HG03045 (cell line): ENCODE results near the gene PTMA.
"Not testable (repeated sequence)": the region's sequence is repeated elsewhere in the genome, so short reads cannot be mapped to it uniquely, and the experiment has no call there.

Experiments
- ATAC-seq: cut with Tn5 transposase; IDR thresholded peaks from one replicate; pipeline ENCODE4 v1.9.1; 2021; ENCODE audit warnings: mild to moderate bottlenecking, moderate library complexity; ENCODE audit not compliant: unreplicated experiment

PTMA gene, protein sequence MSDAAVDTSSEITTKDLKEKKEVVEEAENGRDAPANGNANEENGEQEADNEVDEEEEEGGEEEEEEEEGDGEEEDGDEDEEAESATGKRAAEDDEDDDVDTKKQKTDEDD

DNA sequence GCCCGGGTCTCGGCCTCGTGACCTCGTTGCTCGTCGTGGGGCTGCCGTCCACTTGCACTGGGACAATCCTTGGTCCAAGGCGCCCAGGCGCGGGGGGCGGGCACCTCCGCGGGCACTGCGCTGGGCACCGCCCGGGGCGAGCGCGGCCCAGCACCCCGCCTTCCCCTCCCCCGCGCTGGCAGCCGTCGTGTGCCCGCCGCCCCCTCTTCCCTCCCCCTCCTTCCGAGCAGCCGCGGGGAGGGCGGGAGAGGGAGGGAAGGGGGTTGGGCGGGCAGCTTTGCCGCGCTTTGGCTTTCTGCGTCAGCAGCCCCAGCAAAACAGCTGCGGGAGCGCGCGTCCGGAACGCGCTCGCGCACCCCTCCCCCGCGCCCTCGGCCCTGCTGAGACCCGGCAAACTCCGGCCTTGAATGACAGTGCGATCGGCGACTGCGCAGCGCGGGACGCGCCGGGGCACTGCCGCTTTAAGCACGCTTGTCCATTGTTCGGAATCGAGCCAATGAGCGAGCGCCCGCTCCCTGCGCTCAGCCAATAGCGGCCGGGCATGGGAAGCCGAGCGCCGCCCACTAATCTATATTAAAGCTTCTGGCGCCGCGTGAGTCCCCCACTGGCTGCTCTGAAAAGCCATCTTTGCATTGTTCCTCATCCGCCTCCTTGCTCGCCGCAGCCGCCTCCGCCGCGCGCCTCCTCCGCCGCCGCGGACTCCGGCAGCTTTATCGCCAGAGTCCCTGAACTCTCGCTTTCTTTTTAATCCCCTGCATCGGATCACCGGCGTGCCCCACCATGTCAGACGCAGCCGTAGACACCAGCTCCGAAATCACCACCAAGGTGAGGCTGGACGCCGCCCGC is at the start of gene PTMA:
Gene PTMA (plus strand): TSS at position 599 of the 846 bp plus-strand sequence. CDS start 182 bp downstream, at position 781.
- ATAC-seq: peak; percentile 53

DNA sequence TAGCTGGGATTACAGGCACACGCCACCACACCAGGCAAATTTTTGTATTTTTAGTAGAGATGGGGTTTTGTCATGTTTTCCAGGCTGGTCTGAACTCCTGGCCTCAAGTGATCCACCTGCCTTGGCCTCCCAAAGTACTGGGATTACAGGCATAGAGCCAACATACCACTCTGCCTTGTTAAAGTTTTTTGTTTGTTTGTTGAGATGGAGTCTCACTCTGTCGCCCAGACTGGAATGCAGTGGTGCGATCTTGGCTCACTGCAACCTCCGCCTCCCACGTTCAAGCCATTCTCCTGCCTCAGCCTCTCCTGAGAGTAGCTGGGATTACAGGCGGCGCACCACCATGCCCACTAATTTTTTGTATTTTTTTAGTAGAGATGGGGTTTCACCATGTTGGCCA is 48.3 kb upstream of the PTMA start:
- not testable (repeated sequence) for ATAC-seq

DNA sequence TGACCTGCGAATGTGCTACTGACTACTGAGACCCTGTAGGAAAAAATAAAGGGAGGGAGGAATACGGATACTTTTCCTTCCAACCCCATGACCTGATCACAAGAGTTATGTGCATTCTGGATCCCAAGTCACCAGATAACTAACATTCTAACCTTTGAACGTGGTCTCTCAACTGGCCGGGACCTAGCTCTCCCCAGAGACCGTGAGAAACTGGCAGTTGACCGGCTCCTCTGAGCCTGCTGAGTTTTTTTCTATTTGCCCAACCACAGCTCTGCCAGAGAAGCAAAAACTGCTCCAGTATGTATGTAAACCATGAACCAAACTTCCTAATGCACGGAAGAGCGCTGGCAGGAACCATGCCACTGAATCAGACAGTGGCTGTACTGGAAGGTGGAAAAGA is 47.5 kb upstream of the PTMA start:
- ATAC-seq: no peak

DNA sequence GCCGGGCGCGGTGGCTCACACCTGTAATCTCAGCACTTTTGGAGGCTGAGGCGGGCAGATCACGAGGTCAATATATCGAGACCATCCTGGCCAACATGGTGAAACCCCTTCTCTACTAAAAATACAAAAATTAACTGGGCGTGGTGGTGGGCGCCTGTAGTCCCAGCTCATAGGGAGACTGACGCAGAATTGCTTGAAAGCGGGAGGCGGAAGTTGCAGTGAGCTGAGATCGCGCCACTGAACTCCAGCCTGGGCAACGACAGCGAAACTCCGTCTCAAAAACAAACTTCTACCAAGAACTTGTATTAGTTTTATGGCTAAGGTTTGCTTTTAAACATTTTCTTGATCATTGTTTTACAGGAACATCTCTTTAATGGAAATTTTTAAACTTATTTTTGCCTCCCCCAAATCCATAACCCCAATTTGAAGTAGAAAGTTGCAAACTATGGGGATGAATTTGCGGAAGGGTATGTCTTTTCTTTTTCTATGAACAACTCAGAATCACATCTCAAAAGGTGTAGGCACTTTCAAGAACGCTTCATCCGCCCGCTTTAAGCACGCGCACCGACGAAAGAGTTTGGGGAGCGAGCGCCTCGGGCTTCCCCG is 46.8 kb upstream of the PTMA start:
- no peak for ATAC-seq

DNA sequence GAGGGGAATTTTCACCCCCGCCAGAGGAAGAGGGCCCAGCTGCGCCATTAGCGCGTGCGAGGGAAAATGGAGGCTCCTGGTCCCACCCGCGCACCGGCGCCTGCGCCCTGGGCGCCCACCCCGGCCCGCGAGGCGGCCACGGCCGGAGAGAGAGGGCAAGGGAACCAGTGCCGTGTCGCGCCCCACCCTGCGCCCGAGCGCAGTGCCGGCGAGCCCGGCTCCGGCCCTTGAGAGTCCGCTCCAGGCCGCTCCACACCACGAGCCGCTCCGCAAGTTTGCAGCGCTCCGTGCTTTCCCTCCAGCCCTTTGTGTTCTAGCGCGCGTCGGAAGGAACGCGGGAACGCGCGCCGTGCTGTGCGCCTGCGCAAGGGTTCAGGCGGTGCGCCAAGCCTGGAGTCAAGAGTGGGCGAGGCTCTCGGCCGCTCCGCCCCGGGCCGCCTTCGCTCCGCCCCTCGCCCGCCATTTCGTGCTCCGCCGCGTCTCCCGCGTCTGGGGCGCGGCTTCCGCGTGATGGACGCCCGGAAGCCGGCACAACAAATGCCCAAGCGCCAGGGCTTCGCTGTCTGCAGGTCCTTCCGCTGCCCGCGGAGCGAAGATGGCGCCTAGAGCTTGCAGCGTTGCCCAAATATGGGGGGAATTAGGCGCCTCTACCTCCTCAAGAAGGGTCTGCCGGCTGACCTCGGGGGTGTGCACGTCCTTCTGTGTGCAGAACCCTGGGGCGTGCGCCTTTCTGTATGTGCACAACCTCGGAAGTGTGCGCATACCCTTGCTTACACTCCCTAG is 46.1 kb upstream of the PTMA start:
- ATAC-seq: peak; percentile 70

DNA sequence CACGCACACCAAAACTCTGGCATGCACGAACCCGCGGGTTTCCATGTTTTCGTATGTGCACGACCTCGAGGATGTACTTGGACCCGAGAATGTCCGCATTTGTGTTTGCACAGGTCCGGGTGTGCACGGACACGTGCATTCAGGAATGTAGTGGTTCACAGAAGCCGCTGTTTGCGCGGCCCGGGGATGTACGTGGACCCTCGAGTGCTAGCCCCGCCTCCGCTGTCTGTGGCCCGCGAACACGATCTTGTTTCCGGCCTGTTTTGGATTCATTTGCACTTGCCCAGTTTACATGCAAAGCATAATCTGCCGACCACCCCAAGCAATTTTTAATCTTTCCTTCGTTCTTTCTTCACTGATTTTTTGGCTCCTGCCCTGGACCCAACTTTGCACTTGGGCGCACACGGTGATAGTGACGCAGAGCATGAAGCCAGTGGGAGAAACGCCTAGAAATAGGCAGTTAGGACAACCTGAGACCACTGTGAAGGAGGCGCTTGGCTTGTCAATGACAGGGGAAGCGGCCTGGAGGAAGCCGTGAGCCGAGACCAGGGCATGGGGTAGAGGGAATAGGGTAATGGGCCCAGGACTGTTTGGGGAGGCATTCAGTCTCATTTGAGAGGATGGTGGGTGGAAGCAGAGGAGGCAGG is 45.4 kb upstream of the PTMA start:
- no peak for ATAC-seq

DNA sequence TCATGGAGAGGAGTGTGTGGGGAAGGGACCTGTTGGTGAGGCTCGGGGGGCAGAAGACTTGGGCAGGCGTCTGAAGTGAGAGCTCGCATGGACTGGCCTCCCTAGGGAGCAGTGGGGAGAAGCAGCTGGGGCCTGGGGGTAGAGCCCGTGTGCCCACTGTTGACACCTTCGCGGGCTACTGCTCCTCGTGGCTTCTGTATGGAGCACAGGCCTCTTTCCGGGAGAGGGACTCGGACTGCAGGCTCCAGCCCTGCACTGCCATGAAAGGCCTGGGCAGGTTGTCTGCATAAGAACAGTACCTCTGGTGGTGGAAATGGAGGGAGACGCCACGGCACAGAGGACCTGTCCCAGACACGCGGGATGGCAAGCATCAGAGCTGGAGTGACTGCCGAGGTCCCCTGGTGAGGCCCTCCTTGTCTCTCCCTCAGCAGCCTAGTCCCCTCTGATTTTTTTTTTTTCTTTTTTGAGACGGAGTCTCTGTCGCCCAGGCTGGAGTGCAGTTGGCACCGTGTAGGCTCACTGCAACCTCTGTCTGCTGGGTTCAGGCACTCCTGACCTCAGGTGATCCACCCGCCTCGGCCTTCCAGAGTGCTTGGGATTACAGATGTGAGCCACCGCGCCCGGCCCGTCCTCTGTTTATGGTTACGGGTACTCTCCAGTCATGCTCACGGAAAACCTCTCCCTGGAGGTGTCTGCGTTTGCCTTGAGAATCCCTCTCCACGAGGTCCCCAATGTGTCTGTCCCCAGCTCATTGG is 44.7 kb upstream of the PTMA start:
- ATAC-seq: no peak

DNA sequence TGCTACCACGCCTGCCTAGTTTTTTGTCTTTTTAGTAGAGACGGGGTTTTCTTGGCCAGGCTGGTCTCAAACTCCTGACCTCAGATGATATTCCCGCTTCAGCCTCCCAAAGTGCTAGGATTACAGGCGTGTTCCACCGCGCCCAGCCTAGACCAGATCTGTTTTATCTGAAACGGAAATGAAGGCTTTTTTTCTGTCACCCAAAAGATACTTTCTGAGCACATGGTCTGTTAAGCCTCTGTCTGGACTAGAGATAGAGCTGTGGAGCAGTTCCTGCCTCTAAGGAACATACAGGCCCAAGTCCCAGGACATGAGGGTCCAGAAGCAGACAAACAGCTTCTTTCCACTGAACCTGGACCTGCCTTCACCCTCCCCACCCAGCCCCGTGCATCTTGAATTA is 43.6 kb upstream of the PTMA start:
- ATAC-seq: no peak

DNA sequence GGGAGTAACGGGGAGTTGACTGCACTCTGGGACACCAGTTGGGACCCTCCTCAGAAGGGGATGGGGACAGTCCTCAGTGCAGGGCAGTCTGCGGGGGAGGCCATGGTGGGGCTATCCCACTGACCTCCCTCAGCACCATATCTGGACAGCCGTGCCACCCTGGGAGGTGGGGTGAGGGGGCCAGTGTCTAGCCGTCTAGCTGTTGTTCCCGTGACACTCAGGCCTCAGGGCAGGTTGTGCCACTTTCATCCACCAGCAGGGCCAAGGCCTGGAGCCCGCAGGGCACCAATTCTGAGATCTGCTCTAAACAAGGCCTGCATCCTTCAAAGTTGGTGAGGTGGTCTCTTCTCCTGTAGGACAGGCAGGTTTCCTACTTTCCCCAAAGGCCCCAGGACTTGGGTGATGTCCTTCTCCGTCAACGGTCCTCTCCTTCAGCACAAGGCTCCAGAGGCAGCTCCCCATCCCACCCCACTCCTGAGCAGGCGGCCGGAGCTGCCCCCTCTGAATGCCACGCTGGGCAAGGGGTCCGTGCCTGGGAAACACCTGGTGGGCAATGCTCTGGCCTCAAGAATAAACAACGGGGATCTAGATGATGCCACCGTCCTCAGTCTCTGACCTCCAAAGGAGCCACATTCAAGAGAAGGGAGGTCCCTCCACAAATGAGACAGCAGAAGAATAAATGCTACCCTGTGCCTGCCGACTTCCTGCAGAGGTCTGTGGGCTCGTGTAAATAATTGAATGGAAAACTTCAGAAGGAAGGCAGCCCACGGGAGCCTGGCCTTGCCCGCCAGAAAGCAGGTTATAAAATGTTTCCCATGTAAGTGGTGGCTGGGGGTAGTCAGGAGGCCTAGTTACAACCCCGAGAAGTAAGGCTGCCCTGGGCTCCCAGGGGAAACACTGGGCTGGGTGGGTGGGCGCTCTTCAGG is 42.8 kb upstream of the PTMA start:
- no peak for ATAC-seq

DNA sequence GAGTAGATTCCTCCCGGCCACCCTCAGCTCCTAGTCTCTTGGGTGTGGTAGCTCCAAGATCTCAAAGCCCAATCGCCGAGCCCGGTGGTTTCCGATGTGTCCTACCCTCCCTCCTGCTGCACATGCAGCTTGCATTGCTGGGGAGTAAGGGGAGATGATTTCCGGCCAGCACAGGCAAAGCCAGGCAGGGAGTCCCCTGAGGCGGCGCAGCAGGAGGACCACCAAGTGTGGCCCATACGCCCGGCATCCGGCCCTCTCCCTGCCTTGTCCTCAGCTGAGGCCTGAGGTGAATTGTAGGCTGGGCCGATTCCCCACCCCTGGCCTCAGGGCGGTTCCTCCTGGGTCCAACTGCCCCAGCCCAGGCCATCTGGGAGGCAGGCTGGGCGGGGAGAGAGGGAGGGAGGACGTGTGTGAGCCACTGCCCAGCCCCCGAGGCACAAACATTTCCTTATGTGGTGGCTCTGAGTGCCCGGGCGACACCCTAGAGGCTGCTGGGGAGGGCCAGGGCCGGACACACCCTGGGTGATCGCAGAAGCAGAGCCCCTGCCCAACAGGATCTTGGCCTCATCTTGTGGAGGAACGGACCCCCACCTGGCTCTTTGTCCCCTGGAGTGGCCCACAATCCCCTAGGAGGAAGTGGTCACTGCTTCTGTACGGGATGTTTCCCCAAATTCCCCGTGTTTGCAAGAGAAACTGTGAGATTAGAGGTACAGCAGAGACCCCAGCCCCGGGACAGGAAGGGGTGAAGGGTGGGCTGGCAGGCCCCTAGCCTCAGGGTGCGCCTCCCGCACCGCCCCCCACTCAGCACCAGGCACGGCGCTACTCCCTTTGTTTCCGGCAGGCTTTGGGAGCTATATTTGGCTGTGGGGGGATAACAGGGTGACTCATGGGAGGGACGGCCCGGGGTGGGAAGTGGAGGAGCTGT is 41.9 kb upstream of the PTMA start:
- ATAC-seq: peak; percentile 45

DNA sequence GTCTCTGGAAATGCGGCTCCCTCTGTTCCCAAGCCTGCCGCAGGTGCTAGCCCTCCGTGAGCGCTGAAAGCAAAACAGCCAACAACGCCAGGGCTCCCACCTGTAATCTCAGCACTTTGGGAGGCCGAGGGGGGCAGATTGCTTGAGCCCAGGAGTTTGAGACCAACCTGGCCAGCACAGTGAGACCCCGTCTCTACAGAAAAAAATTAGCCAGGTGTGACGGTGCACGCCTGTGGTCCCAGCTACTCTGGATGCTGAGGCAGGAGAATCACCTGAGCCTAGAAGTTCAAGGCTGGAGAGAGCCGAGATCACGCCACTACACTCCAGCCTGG is 41.3 kb upstream of the PTMA start:
- no peak for ATAC-seq

DNA sequence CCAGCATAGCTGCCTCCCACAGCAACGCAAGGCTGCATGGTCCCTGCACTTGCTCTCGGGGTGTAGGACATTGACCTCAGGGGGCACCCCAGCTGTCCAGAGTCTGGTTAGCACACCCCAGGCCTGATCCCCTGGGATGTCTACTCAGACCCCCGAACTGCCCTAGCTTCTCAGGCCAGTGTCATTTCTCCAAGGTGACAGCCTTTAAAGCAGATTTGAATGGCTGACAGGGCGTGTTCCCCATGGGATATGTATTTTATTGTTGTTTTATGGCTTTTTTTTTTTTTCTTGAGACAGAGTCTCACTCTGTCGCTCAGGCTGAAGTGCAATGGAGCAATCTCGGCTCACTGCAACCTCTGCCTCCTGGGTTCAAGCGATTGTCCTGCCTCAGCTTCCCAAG is 40.8 kb upstream of the PTMA start:
- no peak for ATAC-seq

DNA sequence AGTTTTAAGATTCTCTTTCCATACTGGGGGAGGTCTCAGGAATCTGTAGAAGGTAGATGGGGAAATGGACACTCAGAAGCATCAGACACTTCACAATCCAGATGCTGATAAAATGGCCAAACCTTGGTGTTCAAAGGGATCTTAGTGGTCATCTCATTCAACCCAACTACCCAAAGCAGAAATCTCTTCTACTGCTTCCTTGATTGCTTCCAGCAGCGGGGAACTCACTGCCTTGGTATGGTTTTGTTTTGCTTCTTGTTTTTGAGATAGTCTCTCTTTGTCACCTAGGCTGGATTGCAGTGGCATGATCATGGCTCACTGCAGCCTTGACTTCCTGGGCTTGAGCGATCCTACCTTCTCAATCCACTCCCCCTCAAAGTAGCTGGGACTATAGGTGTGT is 39.3 kb upstream of the PTMA start:
- ATAC-seq: no peak

DNA sequence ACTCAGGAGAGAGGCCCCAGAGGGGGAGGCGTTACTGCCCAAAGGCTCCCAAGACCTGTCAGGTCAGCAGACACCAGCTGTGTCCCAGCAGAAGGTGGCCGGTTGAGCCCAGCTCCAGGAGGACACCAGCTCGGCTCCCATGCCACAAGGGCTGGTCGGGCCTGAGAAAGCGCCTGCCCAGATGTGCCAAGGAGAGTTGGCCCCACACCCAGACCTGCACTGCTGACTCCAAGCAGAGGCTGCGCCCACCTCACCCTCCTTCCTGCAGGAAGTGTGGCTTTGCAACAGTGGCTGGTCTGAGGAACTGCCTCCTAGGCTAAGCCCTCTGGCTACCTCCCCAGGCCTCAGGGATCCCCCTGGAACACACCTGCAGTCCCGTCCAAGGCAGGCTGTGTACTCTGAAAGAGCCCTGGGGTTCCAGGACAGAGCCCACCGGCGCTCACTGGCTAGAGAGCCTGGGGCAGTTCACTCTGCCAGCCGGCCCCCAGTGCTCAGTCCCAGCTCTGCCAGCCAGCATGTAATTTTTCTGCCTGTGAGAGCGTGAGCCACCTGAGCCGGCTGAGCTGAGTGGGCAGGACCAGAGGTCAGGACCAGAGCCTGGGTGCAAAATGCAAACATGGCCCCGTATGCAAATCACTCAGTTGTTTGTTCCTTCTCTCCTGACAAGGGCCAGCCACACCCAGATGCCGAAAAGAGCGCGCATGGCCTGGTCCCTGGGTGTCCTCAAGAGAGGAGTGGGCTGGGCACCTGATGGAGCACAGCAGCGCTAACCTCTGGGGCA is 36.9 kb upstream of the PTMA start:
- peak; percentile 35 for ATAC-seq

DNA sequence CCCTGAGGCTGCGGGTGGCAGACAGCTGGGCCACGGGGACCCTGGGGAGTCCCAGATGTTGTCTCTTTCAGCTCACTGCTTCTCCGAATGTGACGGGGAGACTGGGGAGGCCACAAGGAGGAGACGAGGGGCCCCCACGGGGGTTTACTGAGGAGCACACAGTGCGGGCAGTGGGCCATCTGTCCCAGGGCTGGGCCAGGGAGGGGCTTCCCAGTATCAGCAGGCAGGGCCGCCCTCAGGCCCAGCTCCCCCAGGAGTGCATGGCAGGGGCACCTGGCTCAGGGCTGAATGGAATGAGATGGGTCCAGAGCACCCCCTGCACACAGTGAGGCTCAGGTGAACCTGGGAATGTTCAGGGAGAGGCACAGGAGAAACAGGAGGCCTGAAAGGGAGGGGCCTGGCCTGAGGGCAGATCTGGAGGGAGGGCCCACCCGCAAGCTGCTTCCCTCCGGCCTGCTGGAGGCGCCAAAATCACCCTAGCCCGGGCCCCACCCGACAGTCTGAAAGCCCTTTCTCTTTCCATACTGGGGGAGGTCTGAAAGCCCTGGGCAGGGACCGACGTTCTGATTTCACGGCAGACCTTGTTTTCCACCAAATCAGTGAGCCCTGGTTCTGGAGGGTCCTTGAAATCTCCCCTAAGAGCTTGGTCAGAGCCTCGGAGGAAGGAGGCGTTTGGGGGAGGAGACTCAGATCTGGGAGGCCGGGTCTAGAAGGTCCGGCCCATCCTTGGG is 35.5 kb upstream of the PTMA start:
- peak; percentile 52 for ATAC-seq

DNA sequence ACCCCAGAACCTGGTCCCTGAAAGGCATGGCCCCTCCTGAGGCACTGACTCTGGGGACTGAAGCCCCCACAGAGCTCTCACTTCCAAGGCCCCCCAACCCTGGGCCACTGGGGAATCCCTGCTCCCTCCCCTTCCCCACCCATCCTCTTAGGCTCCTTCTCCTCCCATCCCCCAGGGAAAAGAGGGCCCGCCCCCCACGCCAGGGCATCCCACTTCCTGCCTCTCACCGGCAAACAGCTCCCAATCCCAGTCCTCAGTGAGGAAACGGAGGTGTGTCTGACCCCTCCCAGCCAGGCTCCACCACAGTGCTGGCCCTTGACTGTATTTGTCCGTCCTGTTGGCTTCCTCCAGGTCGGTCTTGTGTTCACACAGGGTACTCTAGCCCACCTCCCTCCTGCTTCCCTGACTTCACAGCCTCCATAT is 35.0 kb upstream of the PTMA start:
- no peak for ATAC-seq
